ENCODE results near the gene RUFY1. TPM values are rescaled to one million over a fixed set of nuclear protein-coding genes. Genes with fewer than 3 reads are reported as not detected.
"Not testable (repeated sequence)": the region's sequence is repeated elsewhere in the genome, so short reads cannot be mapped to it uniquely, and the experiment has no call there.

RUFY1 gene
- total RNA-seq, 1 experiment from 2014 or later: 64.7 TPM

DNA sequence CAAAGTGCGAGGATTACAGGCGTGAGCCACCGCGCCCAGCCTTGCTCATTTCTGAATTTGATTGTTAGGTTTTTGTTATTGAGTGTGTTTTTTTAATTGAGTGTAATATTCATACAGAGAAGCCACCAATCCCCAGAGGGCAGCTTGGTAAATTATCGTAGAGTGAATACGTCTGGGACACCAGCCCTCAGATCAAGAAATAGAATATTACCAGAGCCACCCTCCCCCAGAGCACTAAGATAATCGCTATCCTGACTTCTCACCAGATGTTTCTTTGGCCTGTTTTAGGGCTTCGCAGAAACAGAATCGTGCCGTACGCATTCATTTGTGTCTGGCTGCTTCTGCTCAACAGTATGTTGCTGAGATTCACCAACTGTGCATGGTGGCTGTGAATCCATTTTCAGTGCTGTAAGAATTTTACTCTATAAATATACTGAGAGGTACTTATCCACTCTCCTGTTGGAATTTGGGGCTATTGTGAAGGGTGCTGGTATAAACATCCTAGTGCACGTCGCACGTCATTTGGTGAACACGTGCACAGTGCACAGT is 37.8 kb upstream of the RUFY1 start:
- ChIA-PET POLR2A (no interaction called here), CTCF (no interaction called here)
- DNase-seq (ENCODE audit: unreplicated experiment): no peak
- H3K27ac Mint-ChIP-seq (ENCODE audit: low read depth, unreplicated experiment): no peak overlapping the region
- H3K27me3 Mint-ChIP-seq (ENCODE audit: insufficient read depth, unreplicated experiment): peaks cover 13% of the 10 kb centered on the region
- TF ChIP-seq, protein P1, sequence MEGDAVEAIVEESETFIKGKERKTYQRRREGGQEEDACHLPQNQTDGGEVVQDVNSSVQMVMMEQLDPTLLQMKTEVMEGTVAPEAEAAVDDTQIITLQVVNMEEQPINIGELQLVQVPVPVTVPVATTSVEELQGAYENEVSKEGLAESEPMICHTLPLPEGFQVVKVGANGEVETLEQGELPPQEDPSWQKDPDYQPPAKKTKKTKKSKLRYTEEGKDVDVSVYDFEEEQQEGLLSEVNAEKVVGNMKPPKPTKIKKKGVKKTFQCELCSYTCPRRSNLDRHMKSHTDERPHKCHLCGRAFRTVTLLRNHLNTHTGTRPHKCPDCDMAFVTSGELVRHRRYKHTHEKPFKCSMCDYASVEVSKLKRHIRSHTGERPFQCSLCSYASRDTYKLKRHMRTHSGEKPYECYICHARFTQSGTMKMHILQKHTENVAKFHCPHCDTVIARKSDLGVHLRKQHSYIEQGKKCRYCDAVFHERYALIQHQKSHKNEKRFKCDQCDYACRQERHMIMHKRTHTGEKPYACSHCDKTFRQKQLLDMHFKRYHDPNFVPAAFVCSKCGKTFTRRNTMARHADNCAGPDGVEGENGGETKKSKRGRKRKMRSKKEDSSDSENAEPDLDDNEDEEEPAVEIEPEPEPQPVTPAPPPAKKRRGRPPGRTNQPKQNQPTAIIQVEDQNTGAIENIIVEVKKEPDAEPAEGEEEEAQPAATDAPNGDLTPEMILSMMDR (IDR thresholded peaks at IDR 0.05; ENCODE audit: unreplicated experiment): no peak
- H3K36me3 Mint-ChIP-seq (ENCODE audit: insufficient read depth, unreplicated experiment): no peaks in the 10 kb centered on the region
- H3K4me3 Mint-ChIP-seq (ENCODE audit: unreplicated experiment): no peak overlapping the region
- no peaks in the 10 kb centered on the region for H3K9me3 Mint-ChIP-seq (ENCODE audit: unreplicated experiment)
- no TSS peak for BruUV-seq (replicated peaks)
- H3K4me1 Mint-ChIP-seq (ENCODE audit: insufficient read depth, unreplicated experiment): no peaks in the 10 kb centered on the region
- intact Hi-C loops (cut with micrococcal nuclease): no loop called here

DNA sequence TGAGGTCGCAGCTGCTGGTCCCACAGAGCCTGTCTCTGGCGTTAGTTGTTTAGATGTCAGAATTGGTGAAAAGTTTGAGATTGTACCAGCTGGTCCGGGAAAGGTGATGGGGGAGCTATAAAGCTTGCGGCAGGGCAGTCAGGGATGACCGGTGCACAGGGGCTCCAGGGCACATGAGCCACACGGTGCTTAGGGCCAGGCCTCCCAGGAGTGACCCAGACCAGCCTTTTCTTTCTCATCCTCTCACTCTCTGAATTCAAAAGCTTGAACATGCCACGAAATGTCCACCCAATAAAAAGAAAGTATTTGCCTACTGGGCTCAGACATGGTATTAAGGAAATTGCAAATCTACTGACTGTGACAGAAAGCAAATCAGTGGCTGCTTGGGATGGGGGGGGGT is 34.9 kb upstream of the RUFY1 start:
- POLR2A ChIA-PET; intact Hi-C loops (cut with micrococcal nuclease); H3K36me3 Mint-ChIP-seq (ENCODE audit: insufficient read depth, unreplicated experiment); H3K27ac Mint-ChIP-seq (ENCODE audit: low read depth, unreplicated experiment); H3K4me3 Mint-ChIP-seq (ENCODE audit: unreplicated experiment); H3K9me3 Mint-ChIP-seq (ENCODE audit: unreplicated experiment); CTCF ChIA-PET; H3K4me1 Mint-ChIP-seq (ENCODE audit: insufficient read depth, unreplicated experiment); BruUV-seq (replicated peaks); DNase-seq (ENCODE audit: unreplicated experiment): not testable (repeated sequence)
- peaks cover 13% of the 10 kb centered on the region for H3K27me3 Mint-ChIP-seq (ENCODE audit: insufficient read depth, unreplicated experiment)

DNA sequence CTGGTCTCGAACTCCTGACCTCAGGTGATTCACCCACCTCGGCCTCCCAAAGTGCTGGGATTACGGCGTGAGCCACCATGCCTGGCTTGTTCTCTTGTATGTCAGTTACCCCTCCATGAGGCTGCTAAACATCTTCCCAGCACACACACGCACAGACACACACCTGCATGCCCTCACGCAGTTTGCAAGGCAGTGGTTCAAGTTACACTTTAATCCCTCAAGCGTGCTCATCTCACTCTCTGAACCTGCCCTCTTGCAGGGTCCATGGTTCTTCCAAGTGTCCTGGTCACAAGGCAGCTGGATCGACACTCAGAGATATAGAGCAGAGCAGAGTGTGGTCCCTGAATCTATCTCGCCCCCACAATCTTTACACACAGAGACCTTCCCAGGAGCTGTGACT is 34.1 kb upstream of the RUFY1 start:
- H3K36me3 Mint-ChIP-seq (ENCODE audit: insufficient read depth, unreplicated experiment): no peaks in the 10 kb centered on the region
- DNase-seq (ENCODE audit: unreplicated experiment): no peak
- POLR2A ChIA-PET: no interaction called here
- H3K27me3 Mint-ChIP-seq (ENCODE audit: insufficient read depth, unreplicated experiment): peaks cover 13% of the 10 kb centered on the region
- TF ChIP-seq, protein P1 (IDR thresholded peaks at IDR 0.05; ENCODE audit: unreplicated experiment): no peak
- no peaks in the 10 kb centered on the region for H3K9me3 Mint-ChIP-seq (ENCODE audit: unreplicated experiment)
- intact Hi-C loops (cut with micrococcal nuclease): no loop called here
- CTCF ChIA-PET: no interaction called here
- no peaks in the 10 kb centered on the region for H3K4me1 Mint-ChIP-seq (ENCODE audit: insufficient read depth, unreplicated experiment)
- H3K27ac Mint-ChIP-seq (ENCODE audit: low read depth, unreplicated experiment): no peak overlapping the region
- no TSS peak for BruUV-seq (replicated peaks)
- no peak overlapping the region for H3K4me3 Mint-ChIP-seq (ENCODE audit: unreplicated experiment)

- H3K4me3 Mint-ChIP-seq (ENCODE audit: unreplicated experiment); intact Hi-C loops (cut with micrococcal nuclease); CTCF ChIA-PET; POLR2A ChIA-PET; H3K36me3 Mint-ChIP-seq (ENCODE audit: insufficient read depth, unreplicated experiment); DNase-seq (ENCODE audit: unreplicated experiment); H3K27ac Mint-ChIP-seq (ENCODE audit: low read depth, unreplicated experiment); H3K4me1 Mint-ChIP-seq (ENCODE audit: insufficient read depth, unreplicated experiment); H3K9me3 Mint-ChIP-seq (ENCODE audit: unreplicated experiment); BruUV-seq (replicated peaks): not testable (repeated sequence)
- H3K27me3 Mint-ChIP-seq (ENCODE audit: insufficient read depth, unreplicated experiment): peaks cover 13% of the 10 kb centered on the region
Measured at GRCh38 chr5:179517746-179518145, 32.6 kb upstream of the RUFY1 start.

DNA sequence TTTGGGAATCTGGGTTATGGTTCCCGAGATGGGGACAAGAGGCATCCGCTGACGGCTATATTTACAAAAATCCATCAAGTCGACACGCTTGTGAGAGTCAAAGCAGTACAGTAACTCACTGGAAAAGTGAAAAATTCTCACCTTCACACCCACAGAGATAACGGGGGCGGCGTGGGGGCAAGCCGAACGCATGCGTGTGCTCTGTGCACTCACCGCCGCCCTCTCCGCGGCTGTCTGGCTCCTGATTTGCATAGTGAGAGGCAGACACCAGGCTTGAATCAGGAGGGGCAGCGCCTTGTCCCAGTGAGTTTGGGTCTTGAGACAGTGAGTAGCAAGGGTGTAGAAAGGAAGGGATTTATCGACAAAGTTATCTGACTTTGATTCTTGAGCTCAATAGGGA is 32.0 kb upstream of the RUFY1 start:
- POLR2A ChIA-PET; intact Hi-C loops (cut with micrococcal nuclease): not testable (repeated sequence)

DNA sequence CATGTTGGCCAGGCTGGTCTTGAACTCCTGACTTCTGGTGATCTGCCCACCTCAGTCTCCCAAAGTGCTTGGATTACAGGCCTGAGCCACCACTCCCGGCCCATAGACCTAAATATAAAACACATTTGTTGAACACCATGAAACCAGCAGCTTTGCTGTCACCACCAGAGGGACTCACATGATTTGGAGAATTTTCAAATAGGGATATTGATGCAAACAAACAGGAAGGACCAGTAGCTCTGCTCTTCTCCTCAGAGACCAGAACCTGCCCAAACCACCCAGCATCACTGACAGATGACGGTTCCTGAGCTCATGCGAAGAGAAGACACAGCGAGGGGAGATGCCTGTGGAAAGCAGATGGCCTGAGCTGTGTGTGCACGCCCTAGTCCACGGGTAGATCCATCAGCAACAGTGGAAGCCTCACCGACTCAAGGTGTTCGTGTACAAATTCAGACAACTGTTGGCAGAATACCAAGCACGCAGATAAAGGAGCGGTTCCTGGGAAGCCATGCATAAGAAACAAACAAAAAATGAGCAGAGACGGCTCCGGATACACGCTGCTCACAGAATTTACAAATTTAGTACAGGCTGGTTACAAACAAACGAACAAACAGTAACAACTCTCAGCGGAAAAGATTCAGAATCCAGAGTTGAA is 30.8 kb upstream of the RUFY1 start:
- CTCF ChIA-PET; DNase-seq (ENCODE audit: unreplicated experiment); H3K27me3 Mint-ChIP-seq (ENCODE audit: insufficient read depth, unreplicated experiment); H3K36me3 Mint-ChIP-seq (ENCODE audit: insufficient read depth, unreplicated experiment); POLR2A ChIA-PET; BruUV-seq (replicated peaks); H3K27ac Mint-ChIP-seq (ENCODE audit: low read depth, unreplicated experiment); H3K9me3 Mint-ChIP-seq (ENCODE audit: unreplicated experiment); H3K4me3 Mint-ChIP-seq (ENCODE audit: unreplicated experiment); H3K4me1 Mint-ChIP-seq (ENCODE audit: insufficient read depth, unreplicated experiment); intact Hi-C loops (cut with micrococcal nuclease): not testable (repeated sequence)

More for the DNA sequence above, 32.0 kb upstream of the RUFY1 start:
- H3K36me3 Mint-ChIP-seq (ENCODE audit: insufficient read depth, unreplicated experiment); CTCF ChIA-PET; H3K4me1 Mint-ChIP-seq (ENCODE audit: insufficient read depth, unreplicated experiment); H3K4me3 Mint-ChIP-seq (ENCODE audit: unreplicated experiment); H3K9me3 Mint-ChIP-seq (ENCODE audit: unreplicated experiment); DNase-seq (ENCODE audit: unreplicated experiment); H3K27ac Mint-ChIP-seq (ENCODE audit: low read depth, unreplicated experiment); BruUV-seq (replicated peaks): not testable (repeated sequence)
- H3K27me3 Mint-ChIP-seq (ENCODE audit: insufficient read depth, unreplicated experiment): peaks cover 10% of the 10 kb centered on the region

DNA sequence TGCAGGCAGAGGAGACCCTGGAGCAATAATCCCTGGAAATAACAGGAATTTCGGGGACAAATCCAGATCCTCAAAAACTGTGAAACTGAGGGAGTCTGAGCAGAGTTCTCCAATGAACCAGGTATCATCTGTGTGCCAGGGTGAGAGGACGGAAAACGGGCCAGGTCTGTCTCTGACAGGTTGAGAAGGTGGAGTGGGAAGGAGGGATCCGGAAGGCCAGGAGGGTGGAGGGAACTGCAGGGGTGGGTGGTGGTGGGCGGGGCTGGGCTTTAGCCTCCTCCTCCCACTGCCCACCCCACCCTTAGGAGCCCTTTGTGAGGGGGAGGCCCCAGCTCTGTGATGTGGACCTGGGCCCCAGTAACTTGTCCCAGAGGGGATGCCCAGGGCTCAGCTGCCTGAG is 28.2 kb upstream of the RUFY1 start:
- H3K27ac Mint-ChIP-seq (ENCODE audit: low read depth, unreplicated experiment); H3K27me3 Mint-ChIP-seq (ENCODE audit: insufficient read depth, unreplicated experiment); H3K4me1 Mint-ChIP-seq (ENCODE audit: insufficient read depth, unreplicated experiment); H3K9me3 Mint-ChIP-seq (ENCODE audit: unreplicated experiment); BruUV-seq (replicated peaks); DNase-seq (ENCODE audit: unreplicated experiment); H3K36me3 Mint-ChIP-seq (ENCODE audit: insufficient read depth, unreplicated experiment); POLR2A ChIA-PET; H3K4me3 Mint-ChIP-seq (ENCODE audit: unreplicated experiment); intact Hi-C loops (cut with micrococcal nuclease): not testable (repeated sequence)
- CTCF ChIA-PET: interaction anchor here (0.7 kb wide), 1 partner anchor 11 kb away, joined by 3 read pairs; no protein-coding TSS in a partner anchor

All from MCF 10A (cell line).